Measurements from ENCODE around the gene PHACTR1. TPM values are rescaled to one million over a fixed set of nuclear protein-coding genes. Genes with fewer than 3 reads are reported as not detected.

Gene PHACTR1
- total RNA-seq (ENCODE audit: low replicate concordance), result 0.08 and 2.3 TPM in 2 replicates

GRCh38 chr6:12716298-12716916 is at the start of gene PHACTR1:
PHACTR1 (plus strand) TSS chr6:12716767.

GRCh38 chr6:13328076-13328874 is 611.7 kb downstream of the PHACTR1 start, which contains the start of gene TBC1D7:
TBC1D7 (minus strand) TSS chr6:13328537; CDS start chr6:13326898, 1,639 bp downstream.

Measured in smooth muscle cell of the coronary artery (primary cell).